NB4 (cell line): ENCODE measurements around the gene MRPL49.

ENCODE experiments used
- CTCF ChIP-seq: IDR thresholded peaks from one replicate; pipeline ENCODE4 v1.5.1; 2012; ENCODE audit warnings: low read depth, low read length
- MAX ChIP-seq: IDR thresholded peaks from 2 replicates; pipeline ENCODE4 v1.6.1; 2011; ENCODE audit warnings: low read depth, low read length
- MYC ChIP-seq: IDR thresholded peaks from 2 replicates; pipeline ENCODE4 v1.6.1; 2011; ENCODE audit warnings: low read depth, low read length
- POLR2A ChIP-seq: IDR thresholded peaks from 2 replicates; pipeline ENCODE4 v1.6.1; 2011; ENCODE audit warnings: mild to moderate bottlenecking; ENCODE audit not compliant: insufficient read length; ENCODE audit errors: extremely low read depth

GRCh38 chr11:65109231-65110198, 12.6 kb upstream of the MRPL49 start:
- TF ChIP-seq CTCF (no peak), POLR2A (peak; percentile 2), MAX (no peak), MYC (no peak)
